ENCODE results near the gene ADRA2C.

- no peak for TF ChIP-seq ZNF274 (IDR thresholded peaks at IDR 0.05; ENCODE audit: low read depth, low read length)
- no peak for TF ChIP-seq YY1 (IDR thresholded peaks at IDR 0.05; ENCODE audit: insufficient read depth, insufficient read length)
- no peak for TF ChIP-seq SUZ12 (IDR thresholded peaks at IDR 0.05; ENCODE audit: extremely low read depth, insufficient read depth, insufficient read length)
These were observed 17.9 kb upstream of the ADRA2C start for GRCh38 chr4:3748136-3748898.
